ENCODE data around the gene ZNF316.
"Not testable (repeated sequence)": the region's sequence is repeated elsewhere in the genome, so short reads cannot be mapped to it uniquely, and the experiment has no call there.

ZNF316 gene

GRCh38 chr7:6650521-6651011 is 13.4 kb downstream of the ZNF316 start:
- no peaks in the 10 kb centered on the region for H3K4me1 ChIP-seq (ENCODE audit: control insufficient read depth, insufficient read depth, low read length)
- no peaks in the 10 kb centered on the region for H3K9me3 ChIP-seq (ENCODE audit: control insufficient read depth, insufficient read depth, low read length)
- H3K9ac ChIP-seq (ENCODE audit: low read depth, low read length) = no peak overlapping the region
- peaks cover 13% of the 10 kb centered on the region for H3K36me3 ChIP-seq (ENCODE audit: control insufficient read depth, insufficient read depth, low read length)
- H3K27me3 ChIP-seq (ENCODE audit: control insufficient read depth, insufficient read depth, low read length) = no peaks in the 10 kb centered on the region
- H3K4me3 ChIP-seq (ENCODE audit: low read depth, low read length) = no peak overlapping the region

DNA sequence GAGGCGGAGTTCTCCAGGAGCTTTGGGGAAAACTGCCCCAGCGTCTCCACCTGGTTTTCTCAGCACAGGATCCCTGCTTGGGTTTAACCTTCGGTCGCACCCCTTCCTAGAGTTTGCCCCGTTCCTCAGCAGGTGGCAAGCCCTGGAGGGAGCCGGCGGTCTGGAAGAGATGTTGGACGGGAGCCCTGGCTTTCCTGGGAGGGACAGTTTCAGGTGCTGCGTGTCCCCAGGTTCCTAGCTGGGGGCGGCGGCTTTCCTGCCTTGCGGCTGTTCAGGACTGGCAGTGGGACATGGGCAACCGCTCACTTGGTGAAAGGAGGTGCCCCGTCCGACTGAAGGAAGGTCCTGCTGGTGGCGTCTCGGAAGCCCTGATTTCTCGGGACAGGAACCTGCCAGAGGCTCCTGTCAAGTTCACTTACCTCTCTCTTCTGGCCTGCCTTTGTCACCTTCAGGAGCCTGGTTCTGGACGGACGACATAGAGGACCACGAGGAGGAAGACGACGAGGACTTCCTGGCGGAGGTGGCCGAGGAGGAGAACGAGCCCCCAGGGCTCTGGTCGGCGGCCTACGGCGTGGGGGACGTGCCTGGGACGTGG is 14.8 kb downstream of the ZNF316 start:
- H3K9me3 ChIP-seq (ENCODE audit: control insufficient read depth, insufficient read depth, low read length) = no peaks in the 10 kb centered on the region
- H3K4me3 ChIP-seq (ENCODE audit: low read depth, low read length) = no peak overlapping the region
- no peaks in the 10 kb centered on the region for H3K4me1 ChIP-seq (ENCODE audit: control insufficient read depth, insufficient read depth, low read length)
- peaks cover 13% of the 10 kb centered on the region for H3K36me3 ChIP-seq (ENCODE audit: control insufficient read depth, insufficient read depth, low read length)
- no peak overlapping the region for H3K9ac ChIP-seq (ENCODE audit: low read depth, low read length)
- no peaks in the 10 kb centered on the region for H3K27me3 ChIP-seq (ENCODE audit: control insufficient read depth, insufficient read depth, low read length)

- H3K27me3 ChIP-seq (ENCODE audit: control insufficient read depth, insufficient read depth, low read length) = no peaks in the 10 kb centered on the region
- H3K9me3 ChIP-seq (ENCODE audit: control insufficient read depth, insufficient read depth, low read length) = no peaks in the 10 kb centered on the region
- H3K4me3 ChIP-seq (ENCODE audit: low read depth, low read length) = no peak overlapping the region
- no peak overlapping the region for H3K9ac ChIP-seq (ENCODE audit: low read depth, low read length)
- peaks cover 13% of the 10 kb centered on the region for H3K36me3 ChIP-seq (ENCODE audit: control insufficient read depth, insufficient read depth, low read length)
- H3K4me1 ChIP-seq (ENCODE audit: control insufficient read depth, insufficient read depth, low read length) = no peaks in the 10 kb centered on the region
Observed at GRCh38 chr7:6652446-6653011, 15.4 kb downstream of the ZNF316 start.

GRCh38 chr7:6653071-6654003 is 16.2 kb downstream of the ZNF316 start:
- peaks cover 9% of the 10 kb centered on the region for H3K36me3 ChIP-seq (ENCODE audit: control insufficient read depth, insufficient read depth, low read length)
- H3K4me1 ChIP-seq (ENCODE audit: control insufficient read depth, insufficient read depth, low read length) = no peaks in the 10 kb centered on the region
- H3K9me3 ChIP-seq (ENCODE audit: control insufficient read depth, insufficient read depth, low read length) = no peaks in the 10 kb centered on the region
- no peaks in the 10 kb centered on the region for H3K27me3 ChIP-seq (ENCODE audit: control insufficient read depth, insufficient read depth, low read length)
- H3K9ac ChIP-seq (ENCODE audit: low read depth, low read length) = no peak overlapping the region
- no peak overlapping the region for H3K4me3 ChIP-seq (ENCODE audit: low read depth, low read length)

GRCh38 chr7:6654113-6654841 is 17.2 kb downstream of the ZNF316 start:
- H3K36me3 ChIP-seq (ENCODE audit: control insufficient read depth, insufficient read depth, low read length) = peaks cover 9% of the 10 kb centered on the region
- no peak overlapping the region for H3K4me3 ChIP-seq (ENCODE audit: low read depth, low read length)
- H3K27me3 ChIP-seq (ENCODE audit: control insufficient read depth, insufficient read depth, low read length) = no peaks in the 10 kb centered on the region
- no peaks in the 10 kb centered on the region for H3K4me1 ChIP-seq (ENCODE audit: control insufficient read depth, insufficient read depth, low read length)
- no peak overlapping the region for H3K9ac ChIP-seq (ENCODE audit: low read depth, low read length)
- H3K9me3 ChIP-seq (ENCODE audit: control insufficient read depth, insufficient read depth, low read length) = no peaks in the 10 kb centered on the region

- Histone ChIP-seq H3K9ac (ENCODE audit: low read depth, low read length) (no peak overlapping the region), H3K36me3 (ENCODE audit: control insufficient read depth, insufficient read depth, low read length) (peaks cover 9% of the 10 kb centered on the region), H3K27me3 (ENCODE audit: control insufficient read depth, insufficient read depth, low read length) (no peaks in the 10 kb centered on the region), H3K9me3 (ENCODE audit: control insufficient read depth, insufficient read depth, low read length) (no peaks in the 10 kb centered on the region), H3K4me3 (ENCODE audit: low read depth, low read length) (no peak overlapping the region), H3K4me1 (ENCODE audit: control insufficient read depth, insufficient read depth, low read length) (no peaks in the 10 kb centered on the region)
Observed at GRCh38 chr7:6654842-6655610, 17.9 kb downstream of the ZNF316 start.

DNA sequence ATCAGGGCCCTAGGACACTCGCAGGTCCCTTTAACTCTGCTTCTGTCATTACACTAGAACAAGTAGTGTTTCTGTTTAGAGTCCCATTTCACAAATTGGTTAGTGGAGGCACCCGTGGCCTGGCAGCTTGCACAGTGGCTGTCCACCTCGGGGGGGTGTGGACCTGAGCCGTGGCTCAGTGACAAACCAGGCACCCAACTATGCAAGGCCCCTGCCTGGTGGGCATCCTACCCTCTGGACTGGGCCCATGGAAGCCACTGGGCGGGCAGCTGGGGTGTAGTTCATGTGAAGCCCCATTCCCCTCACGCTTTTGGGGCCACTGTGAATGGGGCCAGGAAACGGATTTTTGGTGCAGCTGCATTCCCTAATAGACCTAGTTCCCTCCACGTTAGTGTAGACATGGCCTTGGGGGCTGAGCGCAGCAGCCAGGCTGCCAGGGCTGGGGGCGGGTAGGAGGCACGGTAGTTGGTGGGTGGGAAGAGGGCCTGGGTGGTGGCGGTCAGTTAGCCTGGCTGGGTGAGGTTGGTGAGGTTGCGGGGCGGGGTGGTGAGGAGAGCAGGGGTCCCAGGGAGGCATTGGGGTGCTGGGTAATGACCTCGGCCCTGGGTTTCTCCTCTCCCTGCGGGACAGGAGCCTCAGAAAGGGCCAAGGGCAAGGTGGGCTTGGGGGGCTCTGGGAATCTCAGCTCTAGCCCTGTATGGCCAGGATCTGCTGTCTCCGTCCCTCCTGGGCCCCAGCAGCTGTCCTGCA is 18.7 kb downstream of the ZNF316 start:
- peaks cover 9% of the 10 kb centered on the region for H3K36me3 ChIP-seq (ENCODE audit: control insufficient read depth, insufficient read depth, low read length)
- H3K4me3 ChIP-seq (ENCODE audit: low read depth, low read length) = no peak overlapping the region
- no peaks in the 10 kb centered on the region for H3K27me3 ChIP-seq (ENCODE audit: control insufficient read depth, insufficient read depth, low read length)
- H3K4me1 ChIP-seq (ENCODE audit: control insufficient read depth, insufficient read depth, low read length) = no peaks in the 10 kb centered on the region
- no peaks in the 10 kb centered on the region for H3K9me3 ChIP-seq (ENCODE audit: control insufficient read depth, insufficient read depth, low read length)
- H3K9ac ChIP-seq (ENCODE audit: low read depth, low read length) = no peak overlapping the region

GRCh38 chr7:6656413-6656812 is 19.3 kb downstream of the ZNF316 start:
- peaks cover 9% of the 10 kb centered on the region for H3K36me3 ChIP-seq (ENCODE audit: control insufficient read depth, insufficient read depth, low read length)
- no peaks in the 10 kb centered on the region for H3K27me3 ChIP-seq (ENCODE audit: control insufficient read depth, insufficient read depth, low read length)
- no peak overlapping the region for H3K4me3 ChIP-seq (ENCODE audit: low read depth, low read length)
- H3K9ac ChIP-seq (ENCODE audit: low read depth, low read length) = no peak overlapping the region
- no peaks in the 10 kb centered on the region for H3K4me1 ChIP-seq (ENCODE audit: control insufficient read depth, insufficient read depth, low read length)
- no peaks in the 10 kb centered on the region for H3K9me3 ChIP-seq (ENCODE audit: control insufficient read depth, insufficient read depth, low read length)

DNA sequence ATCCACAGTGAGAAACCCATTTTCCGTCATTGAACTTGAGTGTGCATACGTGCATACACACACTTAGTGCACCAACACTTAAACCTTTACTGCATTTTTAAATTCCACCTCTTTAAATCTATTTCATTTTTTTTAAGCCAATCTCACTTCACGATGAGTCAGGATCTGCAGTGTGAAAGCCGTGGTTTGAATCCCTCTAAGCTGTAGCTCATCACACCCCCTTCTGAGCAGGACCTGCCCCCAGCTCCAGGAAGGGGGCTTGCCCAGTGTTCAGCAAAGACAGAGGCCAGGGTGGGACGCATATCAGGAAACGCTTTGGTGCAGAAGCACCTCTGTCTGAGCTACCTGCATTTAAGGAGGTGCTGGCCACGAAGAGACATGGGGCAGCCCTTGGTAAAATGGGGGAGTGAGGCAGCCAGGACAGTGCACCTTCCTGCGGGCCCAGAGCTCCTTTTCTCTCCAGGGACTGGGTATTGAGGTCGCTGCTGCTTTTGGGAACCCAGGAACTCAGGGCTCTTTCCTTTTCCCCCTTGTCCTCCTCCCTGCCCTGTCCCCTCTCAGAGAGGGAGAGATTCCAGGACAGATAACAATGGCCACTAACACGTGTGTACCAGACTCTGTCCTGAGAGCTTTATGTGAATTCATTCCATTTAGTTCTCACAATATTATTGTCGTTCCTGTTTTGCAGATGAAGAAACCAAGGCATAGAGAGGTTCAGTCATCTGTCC is 21.7 kb downstream of the ZNF316 start:
- no peaks in the 10 kb centered on the region for H3K4me1 ChIP-seq (ENCODE audit: control insufficient read depth, insufficient read depth, low read length)
- H3K4me3 ChIP-seq (ENCODE audit: low read depth, low read length) = no peak overlapping the region
- H3K9ac ChIP-seq (ENCODE audit: low read depth, low read length) = no peak overlapping the region
- no peaks in the 10 kb centered on the region for H3K27me3 ChIP-seq (ENCODE audit: control insufficient read depth, insufficient read depth, low read length)
- H3K9me3 ChIP-seq (ENCODE audit: control insufficient read depth, insufficient read depth, low read length) = no peaks in the 10 kb centered on the region
- H3K36me3 ChIP-seq (ENCODE audit: control insufficient read depth, insufficient read depth, low read length) = no peaks in the 10 kb centered on the region

DNA sequence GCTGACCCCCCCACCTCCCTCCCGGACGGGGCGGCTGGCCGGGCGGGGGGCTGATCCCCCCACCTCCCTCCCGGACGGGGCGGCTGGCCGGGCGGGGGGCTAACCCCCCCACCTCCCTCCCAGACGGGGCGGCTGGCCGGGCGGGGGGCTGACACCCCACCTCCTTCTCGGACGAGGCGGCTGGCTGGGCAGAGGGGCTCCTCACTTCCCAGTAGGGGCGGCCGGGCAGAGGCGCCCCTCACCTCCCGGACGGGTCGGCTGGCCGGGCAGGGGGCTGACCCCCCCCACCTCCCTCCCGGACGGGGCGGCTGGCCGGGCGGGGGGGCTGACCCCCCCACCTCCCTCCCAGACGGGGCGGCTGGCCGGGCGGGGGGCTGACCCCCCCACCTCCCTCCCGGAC is 33.7 kb downstream of the ZNF316 start:
- H3K9ac ChIP-seq (ENCODE audit: low read depth, low read length); H3K27me3 ChIP-seq (ENCODE audit: control insufficient read depth, insufficient read depth, low read length); H3K4me3 ChIP-seq (ENCODE audit: low read depth, low read length); H3K36me3 ChIP-seq (ENCODE audit: control insufficient read depth, insufficient read depth, low read length); H3K4me1 ChIP-seq (ENCODE audit: control insufficient read depth, insufficient read depth, low read length): not testable (repeated sequence)
- H3K9me3 ChIP-seq (ENCODE audit: control insufficient read depth, insufficient read depth, low read length) = peaks cover 33% of the 10 kb centered on the region
